GM18873 (cell line): ENCODE results near the gene VPS13C.

Experiments used
- ATAC-seq: cut with Tn5 transposase; IDR thresholded peaks from one replicate; pipeline ENCODE4 v1.9.1; 2021; ENCODE audit warnings: mild to moderate bottlenecking, moderate library complexity, moderate number of reproducible peaks; ENCODE audit not compliant: unreplicated experiment, low FRiP score

Gene VPS13C

DNA sequence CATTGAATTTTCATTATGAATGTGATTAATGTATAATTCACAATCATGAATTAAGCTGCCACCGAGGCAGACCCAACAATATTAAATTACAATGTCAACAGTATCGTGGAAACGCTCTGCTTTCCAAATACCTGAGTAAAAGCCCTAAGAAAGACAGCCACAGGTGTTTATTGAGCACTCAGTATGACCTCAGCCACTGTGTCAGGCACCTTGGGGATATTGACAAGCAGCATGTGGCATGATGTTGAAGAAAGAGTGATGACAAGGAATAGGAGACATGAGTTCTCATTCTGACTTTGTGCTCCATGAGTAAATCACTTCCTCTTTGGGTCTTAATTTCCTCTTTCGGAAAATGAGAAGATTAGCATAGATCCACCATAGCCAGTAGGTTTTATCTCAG, 19.3 kb upstream of the VPS13C start:
- ATAC-seq = no peak

DNA sequence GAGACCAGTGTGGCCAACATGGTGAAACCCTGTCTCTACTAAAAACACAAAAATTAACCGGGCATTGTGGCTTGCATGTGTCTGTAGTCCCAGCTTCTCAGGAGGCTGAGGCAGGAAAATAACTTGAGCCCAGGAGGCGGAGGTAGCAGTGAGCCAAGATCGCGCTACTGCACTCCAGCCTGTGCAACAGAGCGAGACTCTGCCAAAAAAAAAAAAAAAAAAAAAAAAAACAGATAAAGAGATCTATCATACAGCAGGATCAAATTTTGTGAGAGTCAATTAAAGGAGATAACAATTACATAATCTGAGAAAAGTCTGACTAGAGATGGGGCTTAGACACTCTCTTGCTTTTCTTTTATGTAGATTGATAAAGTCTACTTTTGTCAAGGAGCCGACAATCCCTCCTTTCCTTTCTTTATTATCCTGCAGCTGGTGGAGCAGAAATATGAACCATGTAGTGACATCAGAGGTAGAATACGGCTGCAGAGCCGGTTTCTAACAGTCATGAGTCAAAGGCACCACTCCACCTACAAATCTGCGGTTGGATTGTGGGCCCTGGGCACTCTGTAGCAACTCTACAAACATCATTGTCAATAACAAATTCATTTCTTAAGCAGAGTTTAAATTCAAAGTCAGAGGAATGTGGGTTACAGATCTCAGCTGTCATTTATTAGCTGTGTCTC, 15.5 kb upstream of the VPS13C start:
- ATAC-seq = no peak

DNA sequence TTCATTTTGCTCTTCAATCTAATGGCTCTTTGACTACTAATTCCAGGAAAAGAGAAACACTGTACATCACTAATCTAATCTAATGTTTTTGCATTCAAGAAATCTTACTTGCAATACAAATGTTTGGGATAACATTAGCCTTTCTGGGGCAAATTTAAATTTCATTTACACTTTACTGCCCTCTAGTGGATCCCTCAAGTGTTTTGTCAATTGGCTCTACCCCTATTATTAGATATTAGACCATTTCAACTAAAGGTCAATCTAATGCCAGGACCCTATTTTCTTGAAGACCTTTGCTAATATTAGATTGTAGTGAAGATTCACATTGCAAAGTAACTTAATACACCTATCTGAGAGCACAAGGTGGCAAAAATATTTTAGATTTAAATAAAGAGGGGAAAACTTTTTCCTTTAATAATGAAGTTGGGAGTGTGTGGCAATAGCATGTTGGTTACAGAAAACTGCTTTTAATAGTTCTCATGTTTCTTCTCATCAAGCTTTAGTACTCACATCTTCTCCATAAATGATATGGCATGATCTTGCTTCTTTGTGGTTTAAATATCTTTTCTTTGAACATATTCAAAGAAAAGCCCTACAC, 11.6 kb upstream of the VPS13C start:
- ATAC-seq = no peak

DNA sequence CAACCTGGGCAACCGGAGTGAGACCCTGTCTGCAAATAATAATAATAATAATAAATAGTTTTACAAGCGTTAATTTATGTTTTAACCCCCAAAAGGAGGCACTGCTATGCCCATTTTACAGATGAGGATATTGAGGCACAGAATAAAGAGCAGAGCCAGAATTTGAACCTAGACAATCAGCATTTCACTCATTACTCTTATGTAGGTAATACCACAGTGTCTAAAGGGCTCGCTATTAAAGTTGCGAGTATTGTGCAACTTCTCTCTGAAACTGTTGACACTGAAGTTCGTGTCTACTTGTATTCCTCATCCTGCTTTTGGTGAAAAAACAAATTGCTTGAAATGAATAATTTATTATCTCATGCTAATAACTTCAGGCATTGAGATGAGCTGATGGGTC, 9.3 kb upstream of the VPS13C start:
- ATAC-seq = no peak

DNA sequence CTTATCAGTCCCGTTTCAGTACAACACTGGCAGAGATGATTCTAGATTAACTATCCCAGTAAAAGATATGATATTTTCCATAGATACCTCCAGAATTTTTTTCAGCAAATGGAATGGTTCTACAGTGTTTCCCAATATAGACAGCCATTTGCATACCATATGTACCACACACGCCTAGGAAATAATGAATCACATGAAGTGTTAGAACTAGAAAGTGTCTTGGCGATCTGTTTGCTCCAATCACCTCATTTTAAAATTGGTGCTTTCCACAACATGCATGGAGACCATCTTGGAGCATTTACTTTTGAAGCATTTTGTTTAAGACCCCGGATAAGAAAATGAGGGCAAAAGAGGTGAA, 8.5 kb upstream of the VPS13C start:
- ATAC-seq = no peak

DNA sequence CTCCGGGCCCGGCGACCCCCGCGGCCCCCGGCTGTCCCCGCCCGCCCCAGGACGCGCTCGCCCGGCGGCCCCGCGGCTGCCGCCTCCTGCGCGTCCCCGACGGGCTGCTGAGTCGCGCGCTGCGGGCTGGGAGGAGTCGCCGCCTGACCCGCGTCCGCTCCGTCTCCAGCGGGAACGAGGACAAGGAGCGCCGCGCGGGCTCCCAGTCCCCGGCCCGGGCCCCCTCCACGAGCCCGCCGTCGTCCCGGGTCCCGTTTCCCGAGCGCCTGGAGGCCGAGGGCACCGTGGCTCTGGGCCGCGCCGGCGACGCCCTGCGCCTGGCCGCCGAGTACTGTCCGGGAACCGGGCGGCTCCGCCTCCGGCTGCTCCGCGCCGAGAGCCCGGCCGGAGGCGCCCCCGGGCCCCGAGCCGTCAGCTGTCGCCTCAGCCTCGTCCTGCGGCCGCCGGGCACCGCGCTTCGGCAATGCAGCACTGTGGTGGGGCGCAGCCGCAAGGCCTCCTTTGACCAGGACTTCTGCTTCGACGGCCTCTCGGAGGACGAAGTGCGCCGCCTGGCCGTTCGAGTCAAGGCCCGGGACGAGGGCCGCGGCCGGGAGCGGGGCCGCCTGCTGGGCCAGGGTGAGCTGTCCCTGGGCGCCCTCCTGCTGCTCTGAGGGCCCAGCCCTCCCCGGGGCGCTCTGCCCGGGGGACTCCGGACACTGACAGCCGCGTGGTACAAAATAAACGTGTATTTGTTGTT, 8.0 kb upstream of the VPS13C start:
- no peak for ATAC-seq

DNA sequence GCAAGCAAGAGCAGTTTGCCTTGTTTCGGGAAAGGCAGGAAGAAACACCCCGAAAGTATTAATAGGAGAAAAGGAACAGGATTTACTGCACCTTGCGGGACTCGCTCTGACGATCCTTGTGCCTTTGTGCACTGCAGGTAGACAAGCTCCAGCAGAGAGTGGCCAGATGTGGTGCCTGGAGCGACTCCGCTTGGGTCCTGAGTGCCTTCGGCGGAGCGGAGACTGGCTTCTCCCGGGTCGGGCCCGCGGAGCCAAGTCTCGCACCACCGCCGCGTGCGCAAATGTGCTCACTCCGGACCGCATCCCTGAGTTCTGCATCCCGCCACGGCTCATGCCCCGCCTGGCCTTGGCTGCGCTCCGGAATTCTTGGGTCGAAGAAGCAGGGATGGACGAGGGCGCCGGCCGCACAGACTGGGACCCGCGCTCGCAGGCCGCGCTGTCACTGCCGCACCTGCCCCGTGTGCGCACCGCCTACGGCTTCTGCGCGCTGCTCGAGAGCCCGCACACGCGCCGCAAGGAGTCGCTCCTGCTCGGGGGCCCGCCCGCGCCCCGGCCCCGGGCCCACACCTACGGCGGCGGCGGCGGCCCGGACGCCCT, 7.3 kb upstream of the VPS13C start:
- ATAC-seq = no peak

DNA sequence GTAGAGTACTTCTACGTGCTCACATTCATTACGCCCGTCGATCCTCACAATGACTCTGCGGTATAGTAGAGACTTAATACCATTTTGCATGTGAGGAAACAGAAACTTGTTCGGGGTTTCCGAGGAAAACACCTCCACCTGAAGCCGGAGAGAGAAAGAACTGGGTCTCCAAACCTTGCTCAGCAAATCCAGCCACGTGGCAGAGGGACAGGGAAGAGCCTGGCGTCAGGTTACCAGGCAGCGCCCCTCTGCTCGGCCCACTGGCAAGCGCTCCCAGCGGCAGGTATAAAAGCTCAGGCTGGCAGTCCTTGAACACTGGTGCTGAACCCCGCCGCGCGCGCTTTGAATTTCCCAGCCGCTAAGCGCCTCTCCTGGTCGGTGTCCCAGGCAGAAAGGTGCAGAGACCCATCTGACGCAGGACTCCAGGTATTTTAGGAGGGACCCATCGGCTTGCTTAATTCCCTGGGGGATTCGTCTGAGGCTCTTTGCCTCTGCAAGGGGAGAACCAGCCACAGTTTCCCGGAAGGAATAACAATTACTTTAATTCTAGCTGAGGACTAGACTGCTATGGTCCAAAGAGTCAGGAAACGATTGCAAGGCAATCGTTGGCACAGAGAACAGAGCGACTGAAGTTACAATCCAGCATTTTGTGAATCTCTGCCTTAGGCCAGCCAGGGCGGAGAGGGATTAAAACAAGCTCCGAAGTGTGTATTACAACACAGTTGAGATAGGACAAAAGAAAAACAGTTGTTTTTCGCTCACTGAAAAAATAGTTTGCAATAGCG, 6.6 kb upstream of the VPS13C start, which contains the start of gene C2CD4A:
TSS of gene C2CD4A (plus strand) at position 315 of the 785 bp plus-strand sequence. CDS start 637 bp downstream, outside the sequence.
- no peak for ATAC-seq

DNA sequence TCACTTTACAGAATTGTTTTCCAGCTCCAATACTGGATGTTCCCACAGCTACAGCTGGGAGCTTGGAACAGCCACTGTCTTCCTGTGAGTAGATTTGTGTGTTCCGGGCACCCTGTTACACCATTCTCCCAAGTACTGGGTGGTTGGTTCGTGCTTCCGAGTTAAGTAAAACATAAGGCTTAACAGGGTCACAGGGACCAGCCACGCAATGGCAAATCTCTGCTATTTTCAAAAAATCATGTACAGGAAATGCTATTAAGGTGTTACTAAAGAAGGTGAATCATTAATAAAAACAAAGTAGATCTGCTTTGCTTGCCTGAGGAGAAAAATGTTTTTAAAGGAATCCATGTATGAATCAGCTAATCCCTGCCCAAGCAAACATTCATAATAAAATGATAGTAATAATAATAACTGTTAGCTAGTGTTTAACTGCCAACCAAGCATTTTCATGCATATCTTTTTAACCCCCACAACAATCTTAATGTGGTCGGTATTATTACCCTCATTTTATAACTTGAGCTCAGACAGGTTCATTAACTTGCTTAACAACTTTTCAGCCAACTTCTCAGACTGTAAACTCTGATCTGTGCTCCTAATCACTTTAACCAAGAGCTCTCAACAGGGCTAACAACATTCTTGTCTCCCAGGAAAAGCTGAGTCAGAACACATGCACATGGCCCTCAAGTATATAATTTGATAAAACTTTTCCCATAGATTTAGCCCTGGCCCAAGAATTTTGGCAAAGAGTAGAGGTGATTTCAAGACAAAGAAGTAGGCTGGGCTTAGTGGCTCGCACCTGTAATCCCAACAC, 3.8 kb upstream of the VPS13C start:
- ATAC-seq = no peak

DNA sequence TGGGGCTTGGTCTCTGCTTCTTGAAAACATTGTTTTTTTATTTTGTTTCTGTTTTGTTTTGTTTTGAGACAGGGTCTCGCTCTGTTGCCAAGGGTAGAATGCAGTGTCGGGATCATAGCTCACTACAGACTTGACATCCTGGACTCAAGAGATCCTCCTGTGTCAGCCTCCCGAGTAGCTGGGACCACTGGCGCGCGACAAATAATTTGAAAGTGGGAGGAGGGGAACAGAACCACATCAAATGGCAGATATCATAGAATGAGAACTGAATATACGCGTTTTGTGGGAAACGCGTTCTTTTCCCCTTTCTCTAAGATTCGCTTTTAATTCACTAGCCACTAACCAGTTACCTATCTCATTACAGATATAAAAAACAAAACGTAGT, 641 bp upstream of the VPS13C start:
- ATAC-seq = no peak

DNA sequence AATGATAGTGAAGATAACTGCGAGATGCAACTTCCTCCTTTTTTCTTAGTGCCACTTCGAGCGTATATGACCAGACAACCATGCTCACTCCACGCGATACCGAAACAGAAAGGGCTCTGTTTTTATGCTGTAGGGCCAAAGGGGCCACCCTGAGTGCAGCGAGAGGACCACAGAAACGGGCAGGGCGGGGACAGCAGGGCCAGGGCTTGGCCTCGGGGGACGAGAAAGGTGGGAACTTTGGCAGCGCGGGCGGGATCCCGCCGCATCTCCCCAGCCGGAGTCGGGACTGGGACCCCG, 483 bp downstream of the VPS13C start:
- ATAC-seq = peak; percentile 54

DNA sequence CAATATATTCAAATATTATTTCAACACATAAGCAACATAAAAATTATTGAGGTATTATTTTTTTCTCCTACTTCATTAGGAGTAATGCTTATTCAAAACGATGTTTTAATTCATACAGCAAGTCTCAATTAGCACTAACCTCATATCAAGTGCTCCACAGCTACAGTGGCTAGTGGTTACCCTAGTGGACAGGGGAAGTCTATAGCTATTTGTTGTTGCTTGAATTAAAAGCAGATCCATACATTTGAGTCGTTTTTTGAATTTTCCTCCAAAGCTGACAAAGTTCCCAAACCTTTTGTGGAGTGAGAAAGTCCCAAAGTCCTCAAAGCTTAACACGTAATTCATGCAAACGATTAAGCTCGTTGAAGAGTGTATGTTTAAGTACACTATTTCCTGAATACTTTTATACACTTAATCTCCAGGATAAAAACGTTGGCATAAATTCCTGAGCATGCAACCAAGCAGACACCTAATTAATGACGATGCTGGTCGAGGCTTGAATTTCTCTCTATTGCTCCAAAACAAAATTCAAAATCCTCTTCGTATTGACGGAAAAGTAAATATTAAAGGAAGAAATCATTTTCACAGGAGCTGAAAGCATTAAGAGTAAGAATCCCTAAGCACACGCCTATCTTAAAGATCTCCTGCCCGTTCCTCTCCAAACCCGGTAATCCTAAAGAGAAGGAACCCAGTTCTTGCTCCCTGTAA, 985 bp downstream of the VPS13C start:
- no peak for ATAC-seq

DNA sequence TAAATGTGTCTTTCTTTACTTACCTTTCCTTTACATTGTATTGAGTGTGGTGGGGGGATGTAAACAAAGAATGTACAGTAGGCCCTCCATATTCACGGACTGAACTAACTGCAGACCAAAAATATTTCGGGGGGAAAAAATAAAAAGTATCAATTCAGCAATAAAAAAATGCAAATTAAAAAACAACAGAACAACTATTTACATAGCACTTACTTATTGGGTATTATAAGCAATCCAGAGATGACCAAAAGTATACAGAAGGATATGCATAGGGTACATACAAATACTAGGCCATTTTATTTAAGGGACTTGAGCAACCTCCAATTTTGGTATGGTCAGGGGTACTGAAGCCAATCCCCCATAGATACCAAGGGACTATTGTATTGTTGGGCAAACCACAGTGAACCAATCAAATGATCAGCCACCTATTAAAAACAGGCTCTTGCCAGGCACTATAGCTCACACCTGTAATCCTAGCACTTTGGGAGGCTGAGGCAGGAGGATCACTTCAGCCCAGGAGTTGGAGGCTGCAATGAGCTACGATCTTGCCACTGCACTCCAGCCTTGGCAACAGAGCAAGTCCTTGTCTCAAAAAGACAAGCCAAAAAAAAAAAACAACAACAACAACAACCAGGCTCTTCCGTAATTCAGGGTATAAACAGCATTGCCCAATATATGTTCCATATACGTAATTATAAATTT, 1.8 kb downstream of the VPS13C start:
- ATAC-seq = no peak

DNA sequence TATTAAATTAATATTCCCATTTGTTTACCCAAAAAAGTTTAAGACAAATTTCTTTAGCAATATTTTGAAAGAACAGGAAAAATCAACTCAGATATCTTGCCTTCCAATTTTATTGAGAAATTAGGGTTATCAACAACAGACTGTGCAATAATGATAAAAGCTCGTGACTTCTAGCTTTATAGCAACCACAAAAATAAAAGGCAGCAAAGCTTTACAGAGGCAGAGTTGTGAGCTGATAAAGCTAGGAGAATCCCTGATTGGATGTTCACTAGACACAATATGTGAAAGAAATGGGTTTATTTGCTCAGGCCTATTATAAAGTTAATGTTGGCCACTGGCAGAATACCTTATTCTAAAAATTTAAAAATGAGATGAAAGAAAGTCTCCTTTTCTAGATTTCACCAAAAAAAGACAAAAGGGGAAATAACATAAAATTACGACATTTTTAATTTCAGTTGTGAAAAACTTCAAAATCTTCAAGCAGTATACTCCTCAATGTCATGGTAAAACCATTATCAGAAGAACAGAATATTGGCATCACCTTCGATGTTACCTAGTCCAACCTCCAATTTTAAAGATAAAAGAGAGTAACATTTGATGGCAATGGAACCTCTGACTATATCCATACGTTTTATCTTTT, 2.8 kb downstream of the VPS13C start:
- no peak for ATAC-seq

DNA sequence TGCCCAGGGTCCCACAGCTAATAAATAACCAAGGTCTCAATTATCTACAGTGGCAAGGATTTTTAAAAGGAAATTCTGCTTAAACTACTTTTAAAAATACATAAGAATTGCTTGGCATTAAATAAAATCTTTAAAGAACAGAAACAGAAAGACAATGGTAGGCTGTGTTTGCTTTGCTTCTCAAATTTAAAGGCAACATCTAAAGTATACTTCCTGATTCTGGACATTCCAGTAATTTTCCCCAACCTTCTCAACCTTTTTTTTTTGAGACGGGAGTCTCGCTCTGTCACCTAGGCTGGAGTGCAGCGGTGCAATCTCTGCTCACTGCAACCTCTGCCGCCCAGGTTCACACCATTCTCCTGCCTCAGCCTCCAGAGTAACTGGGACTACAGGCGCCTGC, 5.3 kb downstream of the VPS13C start:
- no peak for ATAC-seq

DNA sequence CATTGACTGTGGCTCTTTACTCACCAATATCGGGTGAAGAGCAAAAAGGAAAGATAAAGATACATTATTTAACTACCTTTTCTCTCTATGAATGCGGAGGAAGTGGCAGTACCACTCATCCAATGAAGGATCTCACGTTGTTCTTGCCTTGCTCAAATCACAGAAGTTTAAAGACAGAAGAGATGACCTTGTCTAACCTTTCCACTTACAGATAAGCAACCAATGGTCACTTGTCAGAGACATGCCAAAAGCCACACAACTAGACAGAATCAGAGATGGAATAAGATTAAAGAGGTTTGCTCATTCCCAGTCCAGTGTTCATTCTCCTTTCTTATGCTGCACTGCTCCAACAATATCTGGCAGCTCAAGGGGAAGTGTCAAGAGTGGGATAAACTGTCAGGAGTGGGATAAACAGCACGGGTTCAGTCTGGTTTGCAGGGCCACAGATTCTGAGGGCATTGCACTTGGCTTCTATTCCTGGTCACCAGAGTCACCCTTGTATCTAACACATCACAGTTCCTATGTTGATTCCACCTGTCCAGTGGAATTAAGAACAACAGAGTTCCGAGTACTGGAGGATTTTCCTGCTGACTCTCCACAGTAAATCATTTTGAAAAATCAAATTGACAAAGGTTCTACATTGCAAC, 6.7 kb downstream of the VPS13C start:
- ATAC-seq = no peak

DNA sequence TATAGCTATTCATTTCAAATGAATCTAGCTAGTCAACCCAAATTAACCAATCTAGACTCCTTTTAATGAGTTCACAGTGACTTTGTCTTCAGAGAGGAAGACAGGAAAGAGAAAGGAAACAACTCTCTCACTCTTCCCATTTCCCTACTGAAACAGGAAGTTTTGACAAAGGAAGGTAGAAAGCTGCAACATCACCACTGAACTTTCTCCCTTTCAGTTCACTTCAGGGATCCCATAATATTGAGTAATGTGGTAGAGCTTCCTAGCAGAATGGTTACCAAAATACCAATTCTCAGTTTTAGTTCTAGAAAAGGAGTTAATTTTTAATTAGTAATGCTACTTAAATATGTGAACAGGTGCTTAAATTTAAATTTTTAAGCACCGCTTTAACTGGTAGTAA, 7.5 kb downstream of the VPS13C start:
- ATAC-seq = no peak

DNA sequence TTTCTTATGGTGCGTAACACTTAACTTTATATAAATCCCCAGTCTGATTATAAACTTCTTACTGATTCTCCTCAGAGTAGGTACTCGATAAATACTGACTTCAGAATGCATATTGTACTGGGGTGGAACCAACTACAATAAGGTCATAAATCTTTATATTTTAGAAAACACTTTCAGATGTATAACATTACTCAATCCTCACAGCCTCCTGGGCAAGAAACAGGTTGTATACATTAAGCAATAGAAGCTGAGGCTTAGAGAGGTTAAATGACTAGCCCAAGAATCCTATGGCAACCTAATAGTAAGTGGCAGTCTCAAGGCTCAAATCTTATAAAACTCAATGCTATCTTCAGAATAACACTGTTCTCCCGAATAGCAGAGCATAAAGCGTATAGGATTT, 9.1 kb downstream of the VPS13C start:
- no peak for ATAC-seq
